ENCODE measurements around the gene DAGLA. TPM values are rescaled to one million over a fixed set of nuclear protein-coding genes. Genes with fewer than 3 reads are reported as not detected.

The DAGLA gene
- total RNA-seq, 1 experiment from 2014 or later, result 3.1 TPM

- TF ChIP-seq ZNF281 (CRISPR knock-in tag; IDR thresholded peaks at IDR 0.05) (no peak), USF2 (CRISPR knock-in tag; IDR thresholded peaks at IDR 0.05) (no peak), NR1H2 (CRISPR knock-in tag; IDR thresholded peaks at IDR 0.05) (no peak), ZBTB21 (CRISPR knock-in tag; IDR thresholded peaks at IDR 0.05; ENCODE audit: borderline replicate concordance) (no peak), CREM (CRISPR knock-in tag; IDR thresholded peaks at IDR 0.05) (no peak), SOX15 (CRISPR knock-in tag; IDR thresholded peaks at IDR 0.05) (no peak), MAX (CRISPR knock-in tag; IDR thresholded peaks at IDR 0.05) (no peak), SMAD4 (CRISPR knock-in tag; IDR thresholded peaks at IDR 0.05) (no peak), TCF7 (CRISPR knock-in tag; IDR thresholded peaks at IDR 0.05; ENCODE audit: low read depth) (no peak), FOXK1 (CRISPR knock-in tag; IDR thresholded peaks at IDR 0.05) (no peak), E2F4 (CRISPR knock-in tag; IDR thresholded peaks at IDR 0.05; ENCODE audit: borderline replicate concordance, low read depth) (no peak), ETV6 (CRISPR knock-in tag; IDR thresholded peaks at IDR 0.05) (no peak), ATF1 (CRISPR knock-in tag; IDR thresholded peaks at IDR 0.05) (no peak), MLX (CRISPR knock-in tag; IDR thresholded peaks at IDR 0.05) (no peak)
Measured at GRCh38 chr11:61718046-61718531, 37.9 kb downstream of the DAGLA start (continued).

GRCh38 chr11:61718621-61719302 is 38.6 kb downstream of the DAGLA start:
- DNase-seq (ENCODE audit: low spot score) (peak; percentile 73), ATAC-seq (peak; percentile 79)
- Mint-ChIP-seq H3K27me3 (ENCODE audit: low read depth) (peaks cover 3% of the 10 kb centered on the region; the same call in 1 of the 2 replicates), H3K9me3 (no peaks in the 10 kb centered on the region), H3K4me3 (peak overlapping the region; percentile 61), H3K36me3 (no peaks in the 10 kb centered on the region), H3K27ac (peak overlapping the region; percentile 32; the same call in 1 of the 2 replicates), H3K4me1 (peaks cover 36% of the 10 kb centered on the region)
- CTCF ChIA-PET, result interaction anchor here (0.6 to 5.5 kb wide), 31 partner anchors 9 to 273 kb away, joined by 3 to 71 read pairs (median 6); no protein-coding TSS in a partner anchor
- POLR2A ChIA-PET, result interaction anchor here (1.1 to 2.2 kb wide), 3 partner anchors 9 to 24 kb away, joined by 3 to 12 read pairs (median 9); no protein-coding TSS in a partner anchor
- TF ChIP-seq CREM (CRISPR knock-in tag; IDR thresholded peaks at IDR 0.05), result peak; percentile 61; the same call in 1 of the 2 replicates
- no peak for TF ChIP-seq ATF3 (CRISPR knock-in tag; conservative IDR thresholded peaks at IDR 0.05)
- TF ChIP-seq ESRRA (CRISPR knock-in tag; IDR thresholded peaks at IDR 0.05; ENCODE audit: borderline replicate concordance), result no peak
- 0 out of 2 replicates have a peak, but pooled peaks have one; percentile 29 for TF ChIP-seq FOXK1 (CRISPR knock-in tag; IDR thresholded peaks at IDR 0.05)
- TF ChIP-seq ZNF532 (CRISPR knock-in tag; IDR thresholded peaks at IDR 0.05; ENCODE audit: borderline replicate concordance), result no peak
- TF ChIP-seq MAX (CRISPR knock-in tag; IDR thresholded peaks at IDR 0.05), result peak; percentile 67; the same call in 1 of the 2 replicates
- TF ChIP-seq FOXP4 (CRISPR knock-in tag; IDR thresholded peaks at IDR 0.05), result 0 out of 2 replicates have a peak, but pooled peaks have one; percentile 18
- peak; percentile 68 for TF ChIP-seq ATF2 (CRISPR knock-in tag; IDR thresholded peaks at IDR 0.05; ENCODE audit: borderline replicate concordance, low read depth)

All from WTC11 (cell line).